CD4-positive, alpha-beta T cell treated with Interleukin-15 for 4 hours (primary cell): ENCODE data around the gene PSMB7.

Source experiments
- DNase-seq: peaks from one replicate; pipeline ENCODE4 v3.0.0-alpha.2; 2020; ENCODE audit warnings: low spot score

The PSMB7 gene

GRCh38 chr9:124326378-124326777 is 88.9 kb downstream of the PSMB7 start:
- DNase-seq, result no peak

- no peak for DNase-seq
These were observed 89.4 kb downstream of the PSMB7 start for GRCh38 chr9:124325816-124326215.

GRCh38 chr9:124323904-124324303 is 91.3 kb downstream of the PSMB7 start:
- DNase-seq, result no peak

GRCh38 chr9:124322618-124323432 is 92.4 kb downstream of the PSMB7 start:
- no peak for DNase-seq

- no peak for DNase-seq
These were observed 93.3 kb downstream of the PSMB7 start for GRCh38 chr9:124321935-124322334.

GRCh38 chr9:124321416-124321815 is 93.8 kb downstream of the PSMB7 start:
- DNase-seq, result no peak

- DNase-seq, result peak; percentile 43
These were observed 94.9 kb downstream of the PSMB7 start for GRCh38 chr9:124320062-124320973.

GRCh38 chr9:124315882-124316281 is 99.4 kb downstream of the PSMB7 start:
- no peak for DNase-seq

- DNase-seq, result no peak
These were observed 101.3 kb downstream of the PSMB7 start for GRCh38 chr9:124313940-124314339.

GRCh38 chr9:124312290-124313265 is 102.7 kb downstream of the PSMB7 start:
- no peak for DNase-seq

GRCh38 chr9:124311283-124311682 is 104.0 kb downstream of the PSMB7 start:
- DNase-seq, result no peak

GRCh38 chr9:124309667-124310084 is 105.6 kb downstream of the PSMB7 start:
- no peak for DNase-seq

- DNase-seq, result no peak
These were observed 106.4 kb downstream of the PSMB7 start for GRCh38 chr9:124308606-124309491.

- no peak for DNase-seq
These were observed 107.7 kb downstream of the PSMB7 start for GRCh38 chr9:124307379-124308030.

- no peak for DNase-seq
These were observed 109.0 kb downstream of the PSMB7 start for GRCh38 chr9:124306098-124306735.

- DNase-seq, result no peak
These were observed 111.0 kb downstream of the PSMB7 start for GRCh38 chr9:124304285-124304684.

GRCh38 chr9:124303762-124304161 is 111.5 kb downstream of the PSMB7 start:
- no peak for DNase-seq
